SU-DHL-6 (cell line): Measurements from ENCODE around the gene SLC5A10.

Experiments
- CTCF ChIP-seq: fragments of 200-600 bp; sonication (generic); IDR thresholded peaks from one replicate; pipeline ENCODE4 v1.5.1; 2017; ENCODE audit warnings: antibody characterized with exemption, mild to moderate bottlenecking, low read length, moderate library complexity; ENCODE audit not compliant: insufficient read depth, poor library complexity, severe bottlenecking
- EZH2phosphoT487 ChIP-seq: fragments of 200-600 bp; sonication (generic), shearing (Covaris generic); conservative IDR thresholded peaks from 2 replicates; pipeline ENCODE4 v1.6.1; 2018; ENCODE audit warnings: mild to moderate bottlenecking, antibody characterized with exemption, low read length, moderate library complexity, mixed read lengths

GRCh38 chr17:19020016-19020415, 68.1 kb downstream of the SLC5A10 start:
- TF ChIP-seq CTCF (no peak), EZH2phosphoT487 (no peak)
